HG03565 (cell line): ENCODE results near the gene GLB1L3.
A peak's percentile ranks its signal among the peaks of the same experiment; 100 is the strongest.
"Not testable (repeated sequence)": the region's sequence is repeated elsewhere in the genome, so short reads cannot be mapped to it uniquely, and the experiment has no call there.

Experiments used
- ATAC-seq: cut with Tn5 transposase; IDR thresholded peaks from one replicate; pipeline ENCODE4 v1.9.1; 2021; ENCODE audit warnings: mild to moderate bottlenecking, moderate library complexity; ENCODE audit not compliant: unreplicated experiment

GLB1L3 gene

DNA sequence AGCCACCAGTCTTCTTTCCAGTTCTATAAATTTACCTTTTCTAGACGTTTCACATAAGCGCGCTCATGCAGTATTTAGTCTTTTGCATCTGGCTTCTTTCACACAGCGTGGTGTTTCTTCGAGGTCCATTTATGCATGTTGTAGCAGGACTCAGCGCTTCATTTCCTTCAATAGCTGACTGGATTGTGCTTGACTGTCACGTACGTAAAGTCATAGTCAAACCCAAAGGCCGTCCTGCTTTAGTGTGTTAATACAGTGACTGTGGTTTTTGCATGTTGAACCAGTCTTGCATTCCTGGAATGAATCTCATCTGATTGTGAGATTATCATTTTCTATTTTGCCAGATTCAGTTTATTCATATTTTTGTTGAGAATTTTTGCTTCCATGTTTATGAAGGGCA is 18.5 kb downstream of the GLB1L3 start:
- no peak for ATAC-seq

DNA sequence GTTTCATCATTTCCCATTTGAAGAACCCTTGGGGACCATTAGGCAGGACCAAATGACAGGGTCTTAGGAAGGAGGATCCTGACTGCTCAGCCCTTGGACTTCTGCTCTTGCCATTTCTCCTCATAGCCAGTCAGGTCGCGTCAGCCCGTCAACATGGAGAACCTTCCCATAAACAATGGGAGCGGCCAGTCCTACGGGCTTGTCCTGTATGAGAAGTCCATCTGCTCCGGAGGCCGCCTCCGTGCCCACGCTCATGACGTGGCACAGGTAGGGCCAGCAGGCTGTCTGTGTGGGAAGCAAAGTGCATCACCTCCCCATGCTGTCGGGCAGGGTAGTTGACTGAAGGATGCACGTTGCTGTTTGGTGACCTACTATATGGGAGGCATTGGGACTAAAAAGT is 36.0 kb downstream of the GLB1L3 start:
- no peak for ATAC-seq

DNA sequence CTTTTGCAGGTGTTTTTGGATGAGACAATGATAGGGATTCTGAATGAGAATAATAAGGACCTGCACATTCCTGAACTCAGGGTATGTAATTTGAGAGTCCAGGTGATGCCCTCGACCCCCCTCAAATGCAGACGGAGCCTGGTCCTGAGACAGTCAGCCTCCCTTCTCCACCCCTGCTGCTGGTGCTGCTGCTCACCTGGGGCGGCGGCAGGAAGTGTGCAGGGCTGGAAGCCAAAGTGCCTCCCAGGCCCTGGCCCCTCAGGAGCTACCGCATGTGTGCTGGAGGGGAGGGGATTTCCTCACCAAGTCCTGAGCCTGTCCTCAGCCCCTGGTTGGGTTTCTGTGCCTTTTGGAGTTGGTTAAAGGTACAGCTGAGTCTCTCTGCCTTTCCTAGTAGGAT is 36.6 kb downstream of the GLB1L3 start:
- ATAC-seq: no peak

DNA sequence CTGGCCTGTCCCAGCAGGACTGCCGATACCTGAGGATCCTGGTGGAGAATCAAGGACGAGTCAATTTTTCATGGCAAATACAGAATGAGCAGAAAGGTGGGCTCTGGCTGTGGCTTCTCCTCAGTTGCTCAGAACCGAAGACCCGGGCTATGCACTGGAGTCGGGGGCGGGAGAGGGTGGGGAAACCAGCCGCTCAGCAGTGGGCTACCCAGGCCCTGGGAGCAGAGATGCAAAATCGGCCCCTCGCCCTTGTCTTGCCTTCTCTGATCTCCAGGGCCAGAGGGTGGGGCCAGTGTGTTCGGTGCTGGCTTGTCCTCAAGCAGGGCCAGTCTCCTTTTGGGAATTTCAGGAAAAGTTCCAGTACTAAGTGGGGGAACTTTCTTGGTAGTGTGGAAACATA is 37.2 kb downstream of the GLB1L3 start:
- no peak for ATAC-seq

DNA sequence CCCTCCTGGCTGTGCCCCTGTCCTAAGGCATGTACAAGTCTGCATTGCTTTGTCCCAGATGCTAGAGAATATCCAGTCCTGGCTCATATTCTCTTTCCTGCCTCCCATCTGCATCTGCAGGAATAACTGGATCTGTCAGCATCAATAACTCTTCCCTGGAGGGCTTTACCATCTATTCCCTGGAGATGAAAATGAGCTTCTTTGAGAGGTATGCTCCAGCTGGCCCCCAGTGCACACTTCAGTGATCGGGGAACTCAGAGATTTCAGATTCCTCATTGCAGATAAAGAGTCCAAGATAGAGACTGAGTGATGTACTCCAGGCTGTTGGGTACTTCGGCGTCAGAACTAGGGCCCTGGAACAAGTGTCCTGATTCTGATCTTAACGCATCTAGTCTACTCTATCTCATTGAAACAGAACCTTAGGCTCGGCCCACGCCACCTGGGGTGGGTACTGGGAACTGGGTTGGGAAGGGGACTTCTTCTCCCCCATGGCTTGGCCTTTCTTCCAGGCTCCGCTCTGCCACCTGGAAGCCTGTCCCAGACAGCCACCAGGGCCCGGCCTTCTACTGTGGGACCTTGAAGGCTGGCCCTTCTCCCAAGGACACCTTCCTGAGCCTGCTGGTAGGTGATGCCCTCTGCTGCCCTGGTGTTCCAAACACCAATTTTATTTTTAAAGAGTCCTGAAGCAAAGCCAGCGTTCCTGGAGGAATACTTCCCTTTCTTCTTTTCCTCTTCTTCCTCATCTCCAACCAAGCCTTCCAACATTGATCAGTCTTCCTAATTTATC is 37.8 kb downstream of the GLB1L3 start:
- ATAC-seq: no peak

DNA sequence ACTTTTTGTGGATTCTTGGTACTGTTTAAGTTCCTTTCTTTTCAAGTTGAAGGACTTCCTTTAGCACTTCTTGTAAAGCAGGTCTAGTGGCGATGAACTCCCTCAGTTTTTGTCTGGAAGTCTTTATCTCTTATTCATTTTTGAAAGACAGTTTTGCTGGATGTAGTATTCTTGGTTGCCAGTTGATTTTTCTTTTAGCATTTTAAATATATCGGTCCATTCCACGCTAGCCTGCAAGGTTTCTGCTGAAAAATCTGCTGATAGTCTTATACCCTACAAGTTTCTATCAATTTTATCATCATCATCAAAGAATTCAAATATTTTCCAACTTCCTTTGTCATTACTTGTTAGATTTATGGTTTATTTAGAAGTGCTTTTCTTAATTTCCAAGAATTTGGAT is 40.9 kb downstream of the GLB1L3 start:
- no peak for ATAC-seq

DNA sequence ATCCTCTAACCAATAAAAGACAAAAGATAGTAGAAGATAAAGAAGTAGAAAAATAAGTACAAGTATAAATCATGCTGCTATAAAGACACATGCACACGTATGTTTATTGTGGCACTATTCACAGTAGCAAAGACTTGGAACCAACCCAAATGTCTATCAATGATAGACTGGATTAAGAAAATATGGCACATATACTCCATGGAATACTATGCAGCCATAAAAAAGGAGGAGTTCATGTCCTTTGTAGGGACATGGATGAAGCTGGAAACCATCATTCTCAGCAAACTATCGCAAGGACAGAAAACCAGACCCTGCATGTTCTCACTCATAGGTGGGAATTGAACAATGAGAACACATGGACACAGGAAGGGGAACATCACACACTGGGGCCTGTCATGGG is 45.2 kb downstream of the GLB1L3 start:
- ATAC-seq: not testable (repeated sequence)

DNA sequence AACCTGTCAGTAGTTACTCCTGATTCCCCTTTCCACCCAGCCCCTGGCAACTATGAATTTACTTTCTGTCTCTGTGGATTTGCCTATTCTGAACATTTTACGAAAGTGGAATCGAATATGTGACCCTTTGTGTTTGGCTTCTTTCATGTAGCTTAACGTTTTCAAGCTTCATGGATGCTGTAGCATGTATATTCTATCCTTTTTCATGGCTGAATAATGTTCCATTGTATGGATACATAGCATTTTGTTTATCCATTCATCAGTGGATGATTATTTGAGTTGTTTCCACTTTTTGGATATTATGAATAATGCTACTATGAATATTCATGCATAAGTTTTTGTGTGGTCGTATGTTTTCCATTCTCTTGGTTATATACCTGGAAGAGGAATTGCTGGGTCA is 46.4 kb downstream of the GLB1L3 start:
- ATAC-seq: no peak

DNA sequence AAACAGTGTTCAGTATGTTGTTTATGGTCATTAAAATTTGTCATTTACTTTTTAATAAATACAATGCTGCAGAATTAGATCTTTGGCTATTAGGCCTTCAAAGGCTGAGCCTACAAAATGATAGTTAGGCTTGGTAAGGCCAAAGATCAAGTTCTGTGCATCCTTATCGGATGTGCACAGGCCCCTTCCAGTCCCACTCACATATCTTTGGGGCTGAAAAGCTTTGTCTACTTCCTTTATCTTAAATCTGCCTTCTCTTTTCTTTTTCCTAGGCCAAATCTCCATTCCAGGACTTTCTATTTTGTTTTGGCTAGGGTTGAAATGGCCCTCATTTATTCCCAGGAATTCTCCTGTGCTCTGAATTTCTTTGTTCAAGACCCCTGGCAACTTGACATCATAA is 52.3 kb downstream of the GLB1L3 start:
- no peak for ATAC-seq

DNA sequence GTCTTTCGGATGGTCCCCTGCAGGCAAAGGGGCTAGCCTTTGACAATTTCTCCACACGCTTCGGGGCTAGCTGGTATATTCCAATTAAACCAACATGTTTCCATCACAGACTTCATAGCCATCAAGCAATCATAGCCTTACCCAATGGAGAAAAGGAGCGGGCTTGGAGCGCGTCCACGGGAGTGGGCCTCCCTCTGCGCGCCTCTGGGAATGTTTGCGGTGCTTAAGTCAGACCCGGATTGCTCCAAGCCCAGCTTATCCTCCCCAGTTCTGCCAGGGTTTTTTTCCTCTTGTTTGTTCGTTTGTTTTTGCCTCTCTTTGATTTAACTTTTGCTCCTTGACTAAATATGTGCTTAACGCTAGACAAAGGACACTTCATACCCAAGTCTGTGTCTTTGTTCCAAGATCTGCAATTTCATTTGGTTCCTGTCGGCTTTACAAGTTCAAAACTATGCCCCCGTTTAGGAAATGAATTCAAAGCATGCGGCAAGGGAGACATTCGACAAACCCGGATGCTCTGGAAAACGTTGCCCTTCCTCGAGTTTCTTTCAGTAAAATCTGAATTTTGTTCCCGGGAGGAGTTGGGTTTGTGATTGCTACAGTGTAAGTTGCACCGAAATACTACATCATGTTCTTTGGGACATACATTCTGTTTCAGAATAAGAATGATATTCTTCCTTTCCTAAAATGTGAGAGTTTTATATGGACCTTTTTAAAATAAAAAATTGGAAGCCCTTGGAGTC is 54.6 kb downstream of the GLB1L3 start:
- no peak for ATAC-seq

DNA sequence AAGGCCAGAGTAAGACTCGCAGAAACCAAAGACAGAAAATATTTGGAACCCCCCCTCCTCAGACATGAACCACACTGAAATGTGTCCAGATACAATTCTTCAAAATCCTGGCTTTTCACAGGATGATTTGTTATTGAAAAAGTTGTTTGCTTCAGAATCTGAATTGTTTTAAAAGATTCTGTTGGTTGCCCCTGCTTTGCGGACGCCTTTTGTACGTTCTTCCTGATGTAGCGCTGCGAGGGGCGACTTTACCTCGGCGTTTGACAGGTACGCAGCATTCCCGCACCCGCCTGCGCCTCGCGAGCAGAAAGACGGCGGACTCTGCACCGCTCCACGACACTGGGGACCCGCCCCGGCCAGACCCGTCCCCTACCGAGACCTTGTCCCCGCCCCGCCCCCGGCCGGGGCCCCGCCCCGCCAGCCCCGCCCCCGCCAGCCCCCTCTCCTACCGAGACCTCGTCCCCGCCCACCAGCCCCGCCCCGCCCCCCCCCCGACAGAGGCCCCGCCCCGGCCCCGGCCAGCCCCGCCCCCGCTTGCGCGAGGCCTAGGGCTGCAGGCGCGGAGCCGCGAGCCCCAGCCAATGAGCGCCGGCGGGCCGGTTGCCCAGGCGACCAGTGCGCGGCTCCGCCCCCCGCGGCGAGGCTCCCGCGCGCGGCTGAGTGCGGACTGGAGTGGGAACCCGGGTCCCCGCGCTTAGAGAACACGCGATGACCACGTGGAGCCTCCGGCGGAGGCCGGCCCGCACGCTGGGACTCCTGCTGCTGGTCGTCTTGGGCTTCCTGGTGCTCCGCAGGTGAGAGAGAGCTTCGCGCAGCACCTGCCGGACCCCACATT is 55.4 kb downstream of the GLB1L3 start, which contains the start of gene GLB1L2:
GLB1L2 (plus strand) TSS at position 635 of the 835 bp plus-strand sequence; CDS start at position 709, 74 bp downstream.
- peak; percentile 83 for ATAC-seq

DNA sequence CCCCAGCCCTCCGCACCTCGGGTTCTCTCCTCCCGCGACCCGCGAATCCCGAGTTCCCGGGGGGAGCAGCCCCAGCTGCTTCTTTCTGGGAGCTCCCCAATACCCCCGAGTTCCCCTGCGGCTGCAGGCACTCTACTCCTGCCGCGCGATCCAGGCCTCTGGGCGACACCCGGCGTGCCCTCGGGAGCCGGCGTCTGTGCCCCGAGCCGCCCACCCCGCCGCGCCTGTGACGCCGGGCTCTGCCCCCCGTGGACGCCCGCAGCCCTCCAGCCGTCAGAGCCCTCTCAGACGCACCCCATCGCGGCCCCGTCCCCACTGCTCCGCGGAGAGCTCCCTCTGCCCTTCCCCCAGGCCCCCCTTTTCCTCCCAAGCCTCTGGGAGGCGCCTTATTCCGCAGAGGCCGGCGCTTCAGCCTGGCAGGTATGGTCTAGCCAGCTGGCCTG is 56.0 kb downstream of the GLB1L3 start:
- no peak for ATAC-seq

DNA sequence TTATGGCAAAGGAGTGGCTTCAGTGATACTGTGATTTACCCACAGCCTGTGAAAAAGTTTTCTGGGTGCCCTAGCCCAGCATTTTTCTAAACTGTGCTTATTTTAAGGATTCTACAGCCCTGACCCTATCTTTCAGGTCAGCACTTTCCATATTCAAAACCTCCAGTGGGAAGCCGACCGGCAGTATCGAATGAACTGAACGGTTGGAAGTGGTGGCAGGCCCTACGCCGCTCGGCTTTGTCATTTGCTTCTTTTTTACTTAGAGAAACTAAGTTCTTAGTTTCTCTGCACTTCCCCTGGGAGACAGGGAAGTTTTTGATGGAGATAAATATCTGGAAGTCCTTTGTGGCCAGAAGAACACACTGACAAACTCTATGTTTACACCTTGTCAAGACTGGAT is 56.6 kb downstream of the GLB1L3 start:
- no peak for ATAC-seq

DNA sequence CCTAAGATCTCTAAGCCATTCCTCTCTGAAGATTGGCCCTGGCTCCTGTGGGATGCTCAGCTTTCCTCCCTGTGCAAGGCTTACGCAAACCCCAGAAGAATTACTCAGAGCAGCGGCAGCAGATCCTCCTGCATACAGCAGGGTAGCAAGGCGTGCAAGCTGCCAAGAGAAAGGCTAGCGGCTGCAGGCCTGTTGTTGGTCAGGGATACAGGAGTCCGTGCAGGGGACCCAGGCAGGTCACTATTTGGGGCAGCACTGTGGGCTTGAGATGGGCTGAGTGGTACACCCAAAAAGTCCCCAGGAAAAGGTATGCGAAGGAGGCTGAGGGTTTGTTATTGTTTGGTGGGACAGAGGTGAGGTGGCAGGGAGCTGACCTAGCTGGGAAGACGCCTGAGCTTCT is 57.1 kb downstream of the GLB1L3 start:
- no peak for ATAC-seq

DNA sequence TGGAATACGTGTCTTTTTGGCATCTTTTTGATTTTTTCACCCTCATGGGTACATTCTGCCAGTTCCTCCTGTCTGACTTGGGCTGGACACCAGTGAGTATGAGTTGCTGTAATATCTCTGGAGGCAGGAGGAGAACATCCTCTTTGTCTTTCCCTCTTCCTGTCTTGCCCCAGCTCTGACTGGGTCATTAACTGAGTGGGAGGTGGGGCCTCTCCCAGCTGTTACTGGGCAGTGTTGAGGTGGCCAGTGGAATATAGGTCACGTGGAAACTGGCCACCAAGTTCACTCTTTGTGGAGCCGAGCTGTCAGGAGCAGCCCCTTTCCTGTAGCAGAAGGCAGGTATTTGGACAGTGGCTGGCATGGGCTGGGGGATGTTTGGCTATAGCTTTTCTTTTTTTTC is 57.8 kb downstream of the GLB1L3 start:
- ATAC-seq: no peak

DNA sequence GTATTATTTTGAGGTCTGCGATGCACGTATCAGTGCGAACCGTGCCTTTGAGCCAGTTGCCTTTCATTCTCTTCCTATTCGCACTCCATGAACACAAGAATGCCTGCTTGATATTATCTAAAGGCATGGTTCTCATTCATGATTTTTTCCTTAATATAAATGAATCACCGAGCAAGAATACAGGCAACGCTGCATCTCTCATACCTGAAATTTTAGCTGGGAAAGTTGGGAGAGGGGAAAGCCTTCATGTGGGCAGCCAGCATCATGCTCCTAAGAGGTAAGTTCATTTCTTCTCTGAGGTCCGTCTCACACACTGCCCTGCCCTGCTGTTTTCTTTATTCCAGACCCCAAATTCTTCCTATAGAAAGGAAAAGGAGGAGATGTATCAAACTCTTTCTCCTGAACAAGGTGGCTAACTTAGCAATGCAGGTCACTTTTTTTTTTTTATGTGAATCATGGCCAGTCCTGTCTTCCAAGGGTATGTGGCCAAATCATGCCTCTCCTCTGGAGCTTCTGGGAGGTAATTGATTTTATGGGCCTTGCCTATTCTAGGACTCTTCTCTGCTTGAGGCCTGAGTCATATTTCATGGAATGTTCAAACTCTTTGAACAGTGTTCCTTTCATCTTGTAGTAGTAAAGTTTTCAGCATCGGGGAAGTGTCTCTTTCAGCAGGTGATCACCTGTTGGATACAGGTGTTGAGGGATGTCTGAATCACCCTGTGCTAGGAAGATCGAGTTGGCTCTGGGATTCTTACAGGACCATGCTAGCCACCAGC is 58.8 kb downstream of the GLB1L3 start:
- ATAC-seq: no peak

DNA sequence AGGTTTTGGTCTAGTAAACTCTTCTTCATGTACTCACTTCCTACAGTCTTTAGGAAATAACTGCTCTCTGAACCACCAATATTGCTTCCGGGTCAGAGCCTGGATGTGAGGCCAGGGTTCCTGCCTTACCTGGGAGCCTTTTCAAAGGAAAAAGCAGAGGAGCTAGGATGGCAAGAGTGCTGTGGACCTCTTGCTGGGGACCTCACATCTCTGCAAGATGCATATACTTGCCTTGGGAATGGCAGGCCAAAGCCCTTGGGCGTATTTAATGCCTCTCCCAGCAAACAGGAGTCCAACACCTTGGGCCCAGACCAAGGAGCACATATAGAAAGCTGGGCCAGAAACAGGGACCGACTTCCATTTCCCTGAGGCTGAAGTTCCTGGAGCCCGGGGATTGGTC is 60.9 kb downstream of the GLB1L3 start:
- ATAC-seq: no peak

DNA sequence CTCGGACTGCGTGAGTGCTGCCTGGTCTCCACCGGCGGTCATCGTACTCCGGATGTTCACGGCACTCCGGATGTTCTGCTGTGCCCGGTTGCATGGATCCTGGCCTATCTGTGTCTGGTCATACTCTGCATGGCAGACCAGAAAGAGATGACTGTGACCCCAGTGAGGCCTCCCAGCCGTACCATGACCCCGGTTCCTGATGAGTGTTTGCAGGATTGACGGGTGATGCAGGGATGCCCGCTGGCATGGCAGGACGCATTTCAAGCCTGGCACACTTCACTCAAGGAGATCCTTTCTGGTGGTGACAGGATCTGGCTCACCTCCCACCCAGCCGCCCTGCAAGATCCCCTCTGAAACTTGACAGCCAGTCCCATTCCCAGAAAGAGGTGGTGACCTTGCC is 61.9 kb downstream of the GLB1L3 start:
- no peak for ATAC-seq

DNA sequence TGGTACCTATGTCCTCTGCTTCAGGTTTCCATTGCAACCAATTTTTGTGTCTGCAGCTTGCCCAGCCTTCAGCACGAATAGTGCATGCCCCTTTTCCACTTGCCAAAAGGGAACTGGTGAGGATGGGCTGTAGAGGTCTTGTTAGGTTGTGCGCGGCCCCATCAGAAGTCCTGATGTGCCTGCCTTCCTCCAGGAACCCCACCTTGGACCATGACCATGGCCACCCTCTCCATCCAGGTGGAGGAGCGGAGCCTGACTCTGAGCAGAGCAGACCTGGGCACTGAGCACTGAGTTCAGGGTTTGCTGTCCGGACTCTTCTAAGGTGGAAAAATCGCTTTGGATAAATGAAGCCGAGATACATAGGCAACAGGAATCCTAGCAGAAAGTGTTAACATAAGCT is 62.5 kb downstream of the GLB1L3 start:
- no peak for ATAC-seq

DNA sequence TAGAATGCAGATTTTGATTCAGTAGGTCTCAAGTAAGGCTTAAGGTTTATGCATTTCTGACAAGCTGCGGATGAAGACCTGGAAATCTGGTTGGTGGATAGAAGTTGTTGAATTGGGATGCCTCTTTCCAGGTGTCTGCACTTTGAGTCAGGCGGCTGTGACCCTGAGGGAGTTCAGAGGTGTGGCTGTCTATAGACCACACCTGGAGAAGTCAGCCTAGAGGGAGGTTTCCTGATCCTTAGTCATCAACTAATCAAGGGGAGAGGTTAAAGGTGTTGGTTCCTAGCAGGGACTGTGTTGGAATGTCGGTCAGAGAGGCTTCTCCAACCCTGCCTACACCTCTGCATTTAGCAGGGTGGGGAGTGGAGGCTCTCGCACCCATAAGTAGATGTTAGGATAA is 63.6 kb downstream of the GLB1L3 start:
- ATAC-seq: no peak
